ENCODE results near the gene TK1. TPM values are rescaled to one million over a fixed set of nuclear protein-coding genes. Genes with fewer than 3 reads are reported as not detected.

Gene TK1
- total and polyA plus RNA-seq, 11 donors, result 0.29 to 21.7 (median 1.2) TPM

DNA sequence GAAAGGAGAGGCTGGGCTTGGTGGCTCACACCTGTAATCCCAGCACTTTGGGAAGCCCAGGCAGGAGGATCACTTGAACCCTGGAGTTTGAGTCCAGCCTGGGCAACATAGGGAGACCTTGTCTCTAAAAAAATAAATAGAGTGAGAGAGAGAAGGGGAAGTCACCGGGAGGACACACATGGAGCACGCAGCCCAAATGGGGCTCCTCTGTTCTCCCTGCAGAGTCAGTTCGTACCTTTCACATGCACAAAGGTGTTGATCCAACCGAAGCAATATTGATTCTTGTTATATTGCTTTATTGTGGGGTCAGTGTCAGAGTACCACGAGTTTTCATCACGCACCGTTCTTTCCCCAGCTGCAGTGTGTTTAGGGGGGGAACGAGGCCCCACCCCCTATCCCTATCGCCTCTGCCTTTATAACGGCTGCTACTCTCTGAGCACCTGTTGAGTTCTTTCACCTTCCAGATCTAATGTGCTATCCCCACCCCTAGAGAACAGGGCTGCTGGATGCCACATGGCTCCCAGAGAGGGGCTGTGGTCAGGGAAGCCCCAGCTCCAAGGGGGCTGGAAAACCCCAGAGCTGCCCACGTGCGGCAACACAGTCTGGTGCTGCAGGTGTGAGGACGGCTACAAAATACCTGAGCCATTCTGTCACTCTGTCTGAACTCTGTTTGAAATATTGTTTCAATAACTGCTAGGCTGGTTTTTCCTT, 43.6 kb upstream of the TK1 start:
- Histone ChIP-seq H3K4me3 (no peak overlapping the region), H3K36me3 (no peaks in the 10 kb centered on the region), H3K4me1 (peaks cover 0 to 16% (median 2%) of the 10 kb centered on the region in 12 donors), H3K27me3 (peaks cover 16 to 36% (median 24%) of the 10 kb centered on the region in 9 donors), H3K9me3 (no peaks in the 10 kb centered on the region), H3K27ac (no peak overlapping the region)
- no peak for DNase-seq
- no peak for ATAC-seq
- 76 to 80% (median 79%) methylated on average over 13 of the region's 13 CpGs for WGBS, 4 donors
- TF ChIP-seq, protein P1, sequence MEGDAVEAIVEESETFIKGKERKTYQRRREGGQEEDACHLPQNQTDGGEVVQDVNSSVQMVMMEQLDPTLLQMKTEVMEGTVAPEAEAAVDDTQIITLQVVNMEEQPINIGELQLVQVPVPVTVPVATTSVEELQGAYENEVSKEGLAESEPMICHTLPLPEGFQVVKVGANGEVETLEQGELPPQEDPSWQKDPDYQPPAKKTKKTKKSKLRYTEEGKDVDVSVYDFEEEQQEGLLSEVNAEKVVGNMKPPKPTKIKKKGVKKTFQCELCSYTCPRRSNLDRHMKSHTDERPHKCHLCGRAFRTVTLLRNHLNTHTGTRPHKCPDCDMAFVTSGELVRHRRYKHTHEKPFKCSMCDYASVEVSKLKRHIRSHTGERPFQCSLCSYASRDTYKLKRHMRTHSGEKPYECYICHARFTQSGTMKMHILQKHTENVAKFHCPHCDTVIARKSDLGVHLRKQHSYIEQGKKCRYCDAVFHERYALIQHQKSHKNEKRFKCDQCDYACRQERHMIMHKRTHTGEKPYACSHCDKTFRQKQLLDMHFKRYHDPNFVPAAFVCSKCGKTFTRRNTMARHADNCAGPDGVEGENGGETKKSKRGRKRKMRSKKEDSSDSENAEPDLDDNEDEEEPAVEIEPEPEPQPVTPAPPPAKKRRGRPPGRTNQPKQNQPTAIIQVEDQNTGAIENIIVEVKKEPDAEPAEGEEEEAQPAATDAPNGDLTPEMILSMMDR (IDR thresholded peaks at IDR 0.05), result no peak
- TF ChIP-seq POLR2A (IDR thresholded peaks at IDR 0.05), result no peak
- intact Hi-C loops (cut with DNase I), result no loop called here

DNA sequence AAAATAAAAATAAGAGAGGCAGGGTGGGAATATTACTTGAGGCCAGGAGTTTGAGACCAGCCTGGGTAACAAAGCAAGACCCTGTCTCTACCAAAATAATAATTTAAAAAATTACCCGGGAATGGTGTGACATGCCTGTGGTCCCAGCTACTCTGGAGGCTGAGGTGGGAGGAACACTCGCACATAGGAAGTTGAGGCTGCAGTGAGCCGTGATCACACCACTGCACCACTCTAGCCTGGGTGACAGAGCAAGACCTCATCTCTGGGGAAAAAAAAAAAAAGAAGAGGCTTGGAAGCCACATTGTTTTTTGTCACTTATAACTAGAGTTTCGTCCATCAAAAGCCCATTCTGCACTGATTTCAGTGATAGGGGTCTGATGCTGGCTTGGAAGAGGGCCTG, 41.3 kb upstream of the TK1 start:
- Histone ChIP-seq H3K9me3 (no peaks in the 10 kb centered on the region), H3K27me3 (peaks cover 16 to 35% (median 24%) of the 10 kb centered on the region in 9 donors), H3K27ac (no peak overlapping the region), H3K4me3 (no peak overlapping the region), H3K4me1 (peaks cover 0 to 16% (median 2%) of the 10 kb centered on the region in 12 donors), H3K36me3 (peaks cover 0 to 5% (median 0%) of the 10 kb centered on the region in 9 donors)
- DNase-seq (no peak), ATAC-seq (no peak)
- intact Hi-C loops (cut with DNase I), result no loop called here
- no peak for TF ChIP-seq POLR2A (IDR thresholded peaks at IDR 0.05)
- TF ChIP-seq, protein P1 (IDR thresholded peaks at IDR 0.05), result no peak
- 79 to 91% (median 88%) methylated on average over 4 of the region's 4 CpGs for WGBS, 4 donors

DNA sequence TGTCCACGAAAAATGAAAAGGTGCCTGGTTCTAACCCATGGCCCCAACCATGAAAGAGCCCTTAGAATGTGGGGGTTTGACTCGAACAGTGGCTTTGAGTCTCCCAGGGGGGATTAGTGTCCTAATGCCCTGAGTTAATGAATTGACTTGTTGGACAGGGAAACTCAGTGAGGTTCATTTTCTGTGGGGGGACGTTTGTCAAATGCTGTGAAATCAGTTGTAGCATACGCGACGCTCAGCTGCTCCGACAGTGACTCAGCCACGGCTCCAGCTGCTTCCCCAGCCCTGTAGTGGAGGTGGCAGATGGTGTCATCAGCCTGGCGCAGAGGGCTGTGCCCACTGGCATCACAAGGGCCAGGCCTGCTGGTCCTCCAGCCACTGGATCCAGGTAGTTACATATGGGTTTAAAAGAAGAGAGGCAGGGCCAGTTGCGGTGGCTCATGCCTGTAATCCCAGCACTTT, 40.6 kb upstream of the TK1 start:
- Histone ChIP-seq H3K27ac (no peak overlapping the region), H3K4me3 (no peak overlapping the region), H3K36me3 (peaks cover 0 to 5% (median 0%) of the 10 kb centered on the region in 9 donors), H3K9me3 (no peaks in the 10 kb centered on the region), H3K4me1 (peaks cover 0 to 16% (median 4%) of the 10 kb centered on the region in 12 donors), H3K27me3 (peaks cover 16 to 28% (median 22%) of the 10 kb centered on the region in 9 donors)
- DNase-seq (no peak), ATAC-seq (no peak)
- intact Hi-C loops (cut with DNase I), result no loop called here
- TF ChIP-seq POLR2A (IDR thresholded peaks at IDR 0.05), result no peak
- TF ChIP-seq, protein P1 (IDR thresholded peaks at IDR 0.05), result no peak
- 81 to 91% (median 83%) methylated on average over 9 to 10 of the region's 10 CpGs for WGBS, 4 donors

DNA sequence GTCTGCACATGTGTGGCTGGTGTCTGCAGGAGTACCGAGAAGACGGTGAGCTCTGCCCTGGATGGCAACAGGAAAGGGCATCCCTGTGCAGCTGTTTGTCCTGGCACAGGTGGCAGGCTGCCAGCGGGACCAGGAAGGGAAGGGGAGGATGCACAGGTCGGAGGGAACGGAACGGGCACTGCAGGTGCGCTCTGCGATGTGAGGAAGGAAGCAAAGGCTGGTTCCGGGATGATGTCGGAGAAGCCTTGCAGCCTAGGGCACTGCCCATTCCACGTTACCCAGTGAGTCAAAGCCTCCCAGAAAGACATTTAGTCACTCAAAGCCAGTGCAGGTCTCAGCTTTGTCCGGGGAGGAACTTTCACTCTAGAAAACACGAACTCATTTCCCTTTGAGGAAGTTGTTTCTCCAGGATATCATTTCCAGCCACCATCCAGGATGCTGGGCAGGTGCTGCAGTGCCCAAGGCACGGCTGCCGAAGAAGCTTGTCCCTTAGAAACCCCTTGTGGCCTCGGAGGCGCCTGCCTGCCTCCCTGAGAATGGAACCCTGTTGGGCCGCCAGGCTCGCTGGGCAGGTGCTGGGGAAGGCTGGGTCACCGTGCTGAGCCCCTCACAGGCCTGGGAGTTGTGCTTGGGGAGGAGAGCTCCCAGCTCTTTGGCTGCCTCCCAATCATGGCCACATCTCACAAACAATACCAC, 40.1 kb upstream of the TK1 start:
- TF ChIP-seq, protein P1 (IDR thresholded peaks at IDR 0.05), result no peak
- Histone ChIP-seq H3K27me3 (peaks cover 12 to 22% (median 16%) of the 10 kb centered on the region in 9 donors), H3K27ac (no peak overlapping the region), H3K36me3 (peaks cover 0 to 5% (median 0%) of the 10 kb centered on the region in 9 donors), H3K4me3 (no peak overlapping the region), H3K9me3 (no peaks in the 10 kb centered on the region), H3K4me1 (peaks cover 0 to 12% (median 4%) of the 10 kb centered on the region in 12 donors)
- WGBS, 4 donors, result 61 to 74% (median 63%) methylated on average over 20 of the region's 20 CpGs
- ATAC-seq (no peak), DNase-seq (no peak)
- intact Hi-C loops (cut with DNase I), result no loop called here

Measured in heart left ventricle (tissue), 16 donors.